NCI-H1417 treated with DMSO at 0.1 percent for 48 hours (cell line): ENCODE data around the gene PRSS12.

ENCODE experiments used
- DNase-seq: peaks from one replicate; lab custom pipeline; 2025; lab: John Stamatoyannopoulos, UW

Gene PRSS12

GRCh38 chr4:118356111-118356510, 3.3 kb upstream of the PRSS12 start:
- DNase-seq = no peak

GRCh38 chr4:118354913-118355312, 2.1 kb upstream of the PRSS12 start:
- no peak for DNase-seq

GRCh38 chr4:118353534-118354030, 779 bp upstream of the PRSS12 start:
- no peak for DNase-seq

GRCh38 chr4:118351851-118352827, 664 bp downstream of the PRSS12 start:
- peak; percentile 41 for DNase-seq

GRCh38 chr4:118350961-118351360, 1.8 kb downstream of the PRSS12 start:
- DNase-seq = no peak

GRCh38 chr4:118348886-118349285, 3.9 kb downstream of the PRSS12 start:
- no peak for DNase-seq

GRCh38 chr4:118346495-118346894, 6.3 kb downstream of the PRSS12 start:
- DNase-seq = no peak

- no peak for DNase-seq
Measured at GRCh38 chr4:118345813-118346212, 7.0 kb downstream of the PRSS12 start.

- DNase-seq = no peak
Measured at GRCh38 chr4:118344801-118345200, 8.0 kb downstream of the PRSS12 start.

- no peak for DNase-seq
Measured at GRCh38 chr4:118343501-118343900, 9.3 kb downstream of the PRSS12 start.

GRCh38 chr4:118340109-118340508, 12.7 kb downstream of the PRSS12 start:
- DNase-seq = no peak

- no peak for DNase-seq
Measured at GRCh38 chr4:118338981-118339765, 13.6 kb downstream of the PRSS12 start.

- DNase-seq = no peak
Measured at GRCh38 chr4:118338518-118338917, 14.3 kb downstream of the PRSS12 start.

GRCh38 chr4:118337954-118338353, 14.8 kb downstream of the PRSS12 start:
- no peak for DNase-seq

GRCh38 chr4:118335774-118336173, 17.0 kb downstream of the PRSS12 start:
- DNase-seq = no peak

- no peak for DNase-seq
Measured at GRCh38 chr4:118335324-118335723, 17.5 kb downstream of the PRSS12 start.

GRCh38 chr4:118331352-118331751, 21.5 kb downstream of the PRSS12 start:
- no peak for DNase-seq

GRCh38 chr4:118329849-118330248, 23.0 kb downstream of the PRSS12 start:
- DNase-seq = no peak

- no peak for DNase-seq
Measured at GRCh38 chr4:118327554-118328241, 25.1 kb downstream of the PRSS12 start.

GRCh38 chr4:118326585-118326984, 26.2 kb downstream of the PRSS12 start:
- DNase-seq = no peak

- no peak for DNase-seq
Measured at GRCh38 chr4:118325431-118325830, 27.4 kb downstream of the PRSS12 start.

- no peak for DNase-seq
Measured at GRCh38 chr4:118322831-118323502, 29.8 kb downstream of the PRSS12 start.
